ENCODE data around the gene ZNF641.

ZNF641 gene

GRCh38 chr12:48358937-48359513 lies 8.3 kb upstream of the ZNF641 start:
- Histone ChIP-seq H3K9ac (ENCODE audit: low read length) (no peak overlapping the region), H3K27me3 (replicated peaks; ENCODE audit: control insufficient read depth, insufficient read depth, low read length) (no peaks in the 10 kb centered on the region), H3K9me3 (ENCODE audit: control insufficient read depth, low read length) (no peaks in the 10 kb centered on the region), H3K36me3 (ENCODE audit: control insufficient read depth, insufficient read depth, low read length, severe bottlenecking) (no peaks in the 10 kb centered on the region), H3K4me1 (ENCODE audit: control insufficient read depth, insufficient read depth, low read length) (no peaks in the 10 kb centered on the region), H3K4me3 (ENCODE audit: low read length) (no peak overlapping the region)
- no peak for DNase-seq (ENCODE audit: low read depth)

GRCh38 chr12:48356041-48356768 lies 5.5 kb upstream of the ZNF641 start:
- H3K4me1 ChIP-seq (ENCODE audit: control insufficient read depth, insufficient read depth, low read length): peaks cover 7% of the 10 kb centered on the region
- no peaks in the 10 kb centered on the region for H3K36me3 ChIP-seq (ENCODE audit: control insufficient read depth, insufficient read depth, low read length, severe bottlenecking)
- H3K9me3 ChIP-seq (ENCODE audit: control insufficient read depth, low read length): no peaks in the 10 kb centered on the region
- H3K27me3 ChIP-seq (replicated peaks; ENCODE audit: control insufficient read depth, insufficient read depth, low read length): no peaks in the 10 kb centered on the region
- no peak for DNase-seq (ENCODE audit: low read depth)
- no peak overlapping the region for H3K4me3 ChIP-seq (ENCODE audit: low read length)
- no peak overlapping the region for H3K9ac ChIP-seq (ENCODE audit: low read length)

- peaks cover 20% of the 10 kb centered on the region for H3K4me1 ChIP-seq (ENCODE audit: control insufficient read depth, insufficient read depth, low read length)
- DNase-seq (ENCODE audit: low read depth): no peak
- H3K4me3 ChIP-seq (ENCODE audit: low read length): no peak overlapping the region
- H3K9ac ChIP-seq (ENCODE audit: low read length): no peak overlapping the region
- peaks cover 4% of the 10 kb centered on the region for H3K36me3 ChIP-seq (ENCODE audit: control insufficient read depth, insufficient read depth, low read length, severe bottlenecking)
- no peaks in the 10 kb centered on the region for H3K9me3 ChIP-seq (ENCODE audit: control insufficient read depth, low read length)
- H3K27me3 ChIP-seq (replicated peaks; ENCODE audit: control insufficient read depth, insufficient read depth, low read length): no peaks in the 10 kb centered on the region
Measured at GRCh38 chr12:48352157-48352760, 1.5 kb upstream of the ZNF641 start.

- DNase-seq (ENCODE audit: low read depth): peak; percentile 90
- Histone ChIP-seq H3K36me3 (ENCODE audit: control insufficient read depth, insufficient read depth, low read length, severe bottlenecking) (peaks cover 14% of the 10 kb centered on the region), H3K27me3 (replicated peaks; ENCODE audit: control insufficient read depth, insufficient read depth, low read length) (no peaks in the 10 kb centered on the region), H3K9me3 (ENCODE audit: control insufficient read depth, low read length) (no peaks in the 10 kb centered on the region), H3K4me3 (ENCODE audit: low read length) (peak overlapping the region; percentile 93), H3K4me1 (ENCODE audit: control insufficient read depth, insufficient read depth, low read length) (peaks cover 20% of the 10 kb centered on the region), H3K9ac (ENCODE audit: low read length) (peak overlapping the region; percentile 89)
Measured at GRCh38 chr12:48351022-48351708, 446 bp upstream of the ZNF641 start.

- peak; percentile 60 for DNase-seq (ENCODE audit: low read depth)
Measured at GRCh38 chr12:48349471-48349870, 1.2 kb downstream of the ZNF641 start.

GRCh38 chr12:48342980-48343379 lies 7.7 kb downstream of the ZNF641 start:
- DNase-seq (ENCODE audit: low read depth): no peak
- no peak overlapping the region for H3K9ac ChIP-seq (ENCODE audit: low read length)
- H3K4me1 ChIP-seq (ENCODE audit: control insufficient read depth, insufficient read depth, low read length): no peaks in the 10 kb centered on the region
- H3K36me3 ChIP-seq (ENCODE audit: control insufficient read depth, insufficient read depth, low read length, severe bottlenecking): peaks cover 49% of the 10 kb centered on the region
- no peak overlapping the region for H3K4me3 ChIP-seq (ENCODE audit: low read length)
- H3K27me3 ChIP-seq (replicated peaks; ENCODE audit: control insufficient read depth, insufficient read depth, low read length): no peaks in the 10 kb centered on the region
- no peaks in the 10 kb centered on the region for H3K9me3 ChIP-seq (ENCODE audit: control insufficient read depth, low read length)

More at GRCh38 chr12:48349471-48349870, 1.2 kb downstream of the ZNF641 start:
- Histone ChIP-seq H3K36me3 (ENCODE audit: control insufficient read depth, insufficient read depth, low read length, severe bottlenecking) (peaks cover 28% of the 10 kb centered on the region), H3K9ac (ENCODE audit: low read length) (peak overlapping the region; percentile 92), H3K9me3 (ENCODE audit: control insufficient read depth, low read length) (no peaks in the 10 kb centered on the region), H3K27me3 (replicated peaks; ENCODE audit: control insufficient read depth, insufficient read depth, low read length) (no peaks in the 10 kb centered on the region), H3K4me3 (ENCODE audit: low read length) (peak overlapping the region; percentile 94), H3K4me1 (ENCODE audit: control insufficient read depth, insufficient read depth, low read length) (peaks cover 20% of the 10 kb centered on the region)

- DNase-seq (ENCODE audit: low read depth): no peak
- peaks cover 33% of the 10 kb centered on the region for H3K36me3 ChIP-seq (ENCODE audit: control insufficient read depth, insufficient read depth, low read length, severe bottlenecking)
- H3K27me3 ChIP-seq (replicated peaks; ENCODE audit: control insufficient read depth, insufficient read depth, low read length): no peaks in the 10 kb centered on the region
- H3K9ac ChIP-seq (ENCODE audit: low read length): no peak overlapping the region
- H3K4me3 ChIP-seq (ENCODE audit: low read length): no peak overlapping the region
- no peaks in the 10 kb centered on the region for H3K4me1 ChIP-seq (ENCODE audit: control insufficient read depth, insufficient read depth, low read length)
- no peaks in the 10 kb centered on the region for H3K9me3 ChIP-seq (ENCODE audit: control insufficient read depth, low read length)
Measured at GRCh38 chr12:48340943-48341342, 9.8 kb downstream of the ZNF641 start.

- H3K9ac ChIP-seq (ENCODE audit: low read length): no peak overlapping the region
- DNase-seq (ENCODE audit: low read depth): no peak
- H3K36me3 ChIP-seq (ENCODE audit: control insufficient read depth, insufficient read depth, low read length, severe bottlenecking): peaks cover 22% of the 10 kb centered on the region
- H3K9me3 ChIP-seq (ENCODE audit: control insufficient read depth, low read length): no peaks in the 10 kb centered on the region
- H3K4me3 ChIP-seq (ENCODE audit: low read length): no peak overlapping the region
- H3K4me1 ChIP-seq (ENCODE audit: control insufficient read depth, insufficient read depth, low read length): no peaks in the 10 kb centered on the region
- no peaks in the 10 kb centered on the region for H3K27me3 ChIP-seq (replicated peaks; ENCODE audit: control insufficient read depth, insufficient read depth, low read length)
Measured at GRCh38 chr12:48339442-48340117, 11.1 kb downstream of the ZNF641 start.

- no peaks in the 10 kb centered on the region for H3K4me1 ChIP-seq (ENCODE audit: control insufficient read depth, insufficient read depth, low read length)
- H3K36me3 ChIP-seq (ENCODE audit: control insufficient read depth, insufficient read depth, low read length, severe bottlenecking): no peaks in the 10 kb centered on the region
- H3K9ac ChIP-seq (ENCODE audit: low read length): no peak overlapping the region
- H3K9me3 ChIP-seq (ENCODE audit: control insufficient read depth, low read length): no peaks in the 10 kb centered on the region
- H3K4me3 ChIP-seq (ENCODE audit: low read length): no peak overlapping the region
- no peak for DNase-seq (ENCODE audit: low read depth)
- no peaks in the 10 kb centered on the region for H3K27me3 ChIP-seq (replicated peaks; ENCODE audit: control insufficient read depth, insufficient read depth, low read length)
Measured at GRCh38 chr12:48336564-48336963, 14.2 kb downstream of the ZNF641 start.

- no peaks in the 10 kb centered on the region for H3K4me1 ChIP-seq (ENCODE audit: control insufficient read depth, insufficient read depth, low read length)
- H3K9ac ChIP-seq (ENCODE audit: low read length): no peak overlapping the region
- no peak overlapping the region for H3K4me3 ChIP-seq (ENCODE audit: low read length)
- no peak for DNase-seq (ENCODE audit: low read depth)
- H3K27me3 ChIP-seq (replicated peaks; ENCODE audit: control insufficient read depth, insufficient read depth, low read length): no peaks in the 10 kb centered on the region
- H3K36me3 ChIP-seq (ENCODE audit: control insufficient read depth, insufficient read depth, low read length, severe bottlenecking): no peaks in the 10 kb centered on the region
- no peaks in the 10 kb centered on the region for H3K9me3 ChIP-seq (ENCODE audit: control insufficient read depth, low read length)
Measured at GRCh38 chr12:48336061-48336460, 14.7 kb downstream of the ZNF641 start.

- Histone ChIP-seq H3K9me3 (ENCODE audit: control insufficient read depth, low read length) (no peaks in the 10 kb centered on the region), H3K4me3 (ENCODE audit: low read length) (no peak overlapping the region), H3K4me1 (ENCODE audit: control insufficient read depth, insufficient read depth, low read length) (no peaks in the 10 kb centered on the region), H3K36me3 (ENCODE audit: control insufficient read depth, insufficient read depth, low read length, severe bottlenecking) (no peaks in the 10 kb centered on the region), H3K9ac (ENCODE audit: low read length) (no peak overlapping the region), H3K27me3 (replicated peaks; ENCODE audit: control insufficient read depth, insufficient read depth, low read length) (no peaks in the 10 kb centered on the region)
- no peak for DNase-seq (ENCODE audit: low read depth)
Measured at GRCh38 chr12:48334808-48335207, 15.9 kb downstream of the ZNF641 start.
